UCSD-AML1 (cell line): ENCODE results near the gene GSTO1.
"Not testable (repeated sequence)": the region's sequence is repeated elsewhere in the genome, so short reads cannot be mapped to it uniquely, and the experiment has no call there.

ENCODE experiments used
- DNase-seq: peaks from one replicate; lab custom pipeline; 2025; ENCODE audit not compliant: unreplicated experiment; lab: John Stamatoyannopoulos, UW

The GSTO1 gene

DNA sequence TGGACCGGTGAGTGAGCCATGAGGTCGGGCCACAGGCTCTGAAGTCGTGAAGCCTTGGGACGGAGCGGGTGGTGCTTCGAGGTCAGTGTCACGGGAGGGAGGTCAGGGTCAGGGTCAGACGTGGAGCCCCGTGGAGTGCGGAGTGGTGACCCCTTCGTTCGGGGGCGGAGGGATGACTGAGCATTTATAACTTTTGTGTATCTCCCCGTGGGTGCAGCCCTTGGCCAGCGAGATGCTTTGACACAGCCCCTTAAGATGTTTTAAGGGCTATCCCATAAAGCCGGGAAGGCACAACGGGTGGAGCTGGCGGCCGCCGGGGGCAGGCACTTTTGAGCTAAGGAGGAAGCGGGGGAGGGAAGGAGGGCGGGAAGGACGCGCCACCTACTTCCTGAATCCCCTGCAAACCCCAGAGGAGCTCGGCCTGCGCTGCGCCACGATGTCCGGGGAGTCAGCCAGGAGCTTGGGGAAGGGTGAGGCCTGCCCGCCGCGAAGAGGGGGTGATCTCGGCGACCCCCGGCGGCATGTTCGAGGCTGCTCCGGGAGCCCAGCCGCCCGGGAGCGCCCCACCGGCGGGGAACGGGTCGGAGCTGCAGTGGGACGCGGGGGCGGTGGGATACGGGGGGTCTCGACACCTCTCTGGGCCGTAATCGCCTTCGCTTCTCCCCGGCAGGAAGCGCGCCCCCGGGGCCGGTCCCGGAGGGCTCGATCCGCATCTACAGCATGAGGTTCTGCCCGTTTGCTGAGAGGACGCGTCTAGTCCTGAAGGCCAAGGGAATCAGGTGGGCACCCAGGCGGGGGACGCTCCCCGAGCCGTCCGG is at the start of gene GSTO1:
GSTO1 (plus strand) TSS at position 400 of the 818 bp plus-strand sequence; CDS start at position 437, 37 bp downstream.
- peak; percentile 81 for DNase-seq

DNA sequence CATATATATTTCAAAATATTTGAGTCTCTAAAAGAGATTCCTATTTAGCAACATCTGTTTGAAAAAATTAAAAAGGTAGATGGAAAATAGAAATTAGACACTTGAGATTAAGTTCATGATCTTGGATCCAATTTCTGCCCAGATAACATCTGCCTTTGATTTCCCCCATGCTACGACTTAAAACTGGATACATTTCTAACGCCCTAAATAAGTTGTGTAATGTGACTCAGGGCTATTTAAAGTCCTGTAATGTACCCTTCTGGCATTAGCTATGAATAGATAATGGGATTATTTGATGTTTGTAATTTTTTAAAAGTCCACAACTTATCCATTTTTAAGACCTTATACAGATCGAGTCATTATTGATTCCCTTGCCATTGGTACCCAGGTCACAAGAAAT is 46.0 kb upstream of the GSTO1 start:
- no peak for DNase-seq

DNA sequence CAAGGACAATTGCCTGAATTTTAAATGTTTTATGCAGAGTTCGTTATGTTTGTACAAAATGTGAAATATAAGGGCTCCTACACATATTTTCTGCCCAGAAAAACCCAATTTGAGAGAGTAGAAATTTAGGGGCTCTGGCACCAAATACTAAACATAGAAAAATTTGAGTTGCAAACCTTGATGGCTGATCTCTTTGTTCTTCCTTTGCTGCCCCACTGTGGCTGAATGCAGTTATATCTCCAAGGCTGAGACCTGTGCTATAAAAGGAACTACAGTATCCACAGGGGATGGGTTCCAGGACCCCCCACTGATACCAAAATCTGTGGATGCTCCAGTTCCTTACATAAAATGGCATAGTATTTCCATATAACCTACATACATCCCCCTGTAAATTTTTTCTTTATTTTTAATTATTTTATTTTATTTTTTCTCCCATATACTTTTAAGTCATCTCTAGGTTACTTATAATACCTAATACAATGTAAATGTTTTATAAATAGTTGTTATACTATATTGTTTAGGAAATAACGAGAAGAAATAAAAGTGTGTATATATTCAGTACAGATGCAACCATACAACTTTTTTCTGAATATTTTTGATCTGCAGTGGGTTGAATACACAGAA is 45.0 kb upstream of the GSTO1 start:
- no peak for DNase-seq

DNA sequence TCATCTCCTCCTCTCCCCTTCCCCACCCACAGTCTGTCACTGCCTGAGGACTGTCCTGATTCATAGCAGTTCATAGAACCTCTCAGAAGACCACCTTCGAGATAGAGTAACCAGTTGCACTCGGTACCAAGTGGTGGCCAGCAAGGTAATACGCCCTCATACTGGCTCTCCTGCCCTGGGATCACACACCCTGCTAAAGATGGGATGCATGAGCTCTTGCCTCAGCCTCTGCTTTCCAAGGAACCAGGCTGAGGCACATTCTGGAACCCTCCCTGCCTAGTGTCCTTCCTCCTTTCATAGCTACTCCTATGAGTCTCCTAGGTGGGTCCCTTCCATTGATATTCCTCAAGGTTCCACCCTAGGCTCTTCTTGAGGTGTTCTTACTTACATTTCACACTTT is 38.1 kb upstream of the GSTO1 start:
- DNase-seq: no peak

DNA sequence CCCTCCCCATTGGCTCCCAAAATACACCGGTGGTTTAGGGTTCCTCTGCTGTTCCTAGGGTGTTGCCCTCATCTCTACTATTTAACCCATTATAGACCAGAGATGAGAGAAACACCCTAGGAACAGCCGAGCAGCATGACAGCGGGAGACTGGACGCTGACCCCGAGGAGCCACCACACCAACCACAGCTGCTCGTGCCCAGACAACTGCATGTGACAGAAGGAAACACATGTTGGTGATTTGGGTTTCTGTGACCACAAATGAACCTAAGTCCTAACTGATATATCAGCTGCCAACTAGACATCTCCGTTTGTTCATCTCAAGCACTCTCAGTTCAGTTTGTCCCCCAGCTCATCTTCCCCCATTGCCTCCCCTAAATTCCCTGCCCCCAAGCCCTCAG is 35.9 kb upstream of the GSTO1 start:
- no peak for DNase-seq

- no peak for DNase-seq
Observed at GRCh38 chr10:104220522-104220921, 34.2 kb upstream of the GSTO1 start.

DNA sequence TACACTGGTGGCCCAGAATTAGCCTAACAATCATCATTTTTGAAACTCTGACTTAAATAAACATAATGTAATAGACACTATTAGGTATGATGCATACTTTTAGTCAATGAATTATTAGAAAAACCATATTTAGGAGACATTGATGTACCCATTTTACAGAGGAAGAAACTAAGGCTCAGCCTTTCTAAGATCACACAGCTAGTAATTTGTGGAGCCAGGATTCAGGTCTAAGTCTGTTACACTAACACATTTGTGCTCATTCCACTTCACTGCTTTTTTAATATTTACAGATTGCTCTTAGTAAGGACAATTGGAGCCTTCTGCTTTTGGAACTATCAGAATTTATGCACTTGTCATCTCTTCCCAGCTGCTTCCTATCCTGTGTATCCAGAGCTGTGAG is 31.4 kb upstream of the GSTO1 start:
- DNase-seq: no peak

- DNase-seq: no peak
Observed at GRCh38 chr10:104230490-104230889, 24.2 kb upstream of the GSTO1 start.

DNA sequence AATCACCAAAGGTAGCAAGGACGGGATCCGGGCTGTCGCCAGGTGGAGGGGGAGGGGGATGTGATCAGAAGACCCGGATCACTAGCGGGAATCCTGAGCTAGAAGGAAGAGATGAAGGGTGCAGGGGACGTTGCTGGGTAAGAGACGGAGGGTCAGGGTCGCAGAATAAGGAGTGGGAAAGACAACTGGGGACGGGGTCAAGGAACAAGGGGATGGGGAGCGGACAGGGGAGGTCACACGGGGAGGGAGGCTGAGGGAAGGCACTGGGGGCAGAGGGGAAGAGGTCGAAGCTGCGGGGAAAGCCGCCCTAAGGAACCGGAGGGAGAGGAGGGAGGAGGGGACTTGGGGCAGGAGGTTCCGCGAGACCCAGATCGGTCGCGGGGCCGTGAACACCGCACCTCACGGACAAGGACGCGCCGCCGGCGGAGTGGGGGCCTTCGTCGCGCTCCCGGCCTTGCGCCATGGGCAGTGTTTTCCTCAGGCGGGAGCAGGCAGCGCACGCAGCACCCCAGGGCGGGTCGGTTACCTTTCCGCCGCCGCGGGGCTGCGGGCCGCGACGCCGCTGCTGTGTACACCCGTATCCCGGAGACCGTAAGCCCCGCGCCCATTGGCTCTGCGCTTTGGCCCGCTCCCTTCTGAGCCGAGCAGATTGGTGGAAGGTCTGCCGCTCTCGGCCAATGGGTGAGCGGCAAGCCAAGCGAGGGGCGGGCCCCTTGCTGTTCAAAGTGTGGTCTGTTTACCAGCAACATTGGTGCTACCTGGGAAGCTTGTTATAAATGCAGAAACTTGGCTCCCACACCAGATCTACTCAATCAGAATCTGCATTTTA is 22.7 kb upstream of the GSTO1 start, which contains the start of gene CFAP43:
CFAP43 (minus strand) TSS at position 581 of the 829 bp plus-strand sequence; CDS start at position 463, 118 bp downstream.
- DNase-seq: peak; percentile 94

DNA sequence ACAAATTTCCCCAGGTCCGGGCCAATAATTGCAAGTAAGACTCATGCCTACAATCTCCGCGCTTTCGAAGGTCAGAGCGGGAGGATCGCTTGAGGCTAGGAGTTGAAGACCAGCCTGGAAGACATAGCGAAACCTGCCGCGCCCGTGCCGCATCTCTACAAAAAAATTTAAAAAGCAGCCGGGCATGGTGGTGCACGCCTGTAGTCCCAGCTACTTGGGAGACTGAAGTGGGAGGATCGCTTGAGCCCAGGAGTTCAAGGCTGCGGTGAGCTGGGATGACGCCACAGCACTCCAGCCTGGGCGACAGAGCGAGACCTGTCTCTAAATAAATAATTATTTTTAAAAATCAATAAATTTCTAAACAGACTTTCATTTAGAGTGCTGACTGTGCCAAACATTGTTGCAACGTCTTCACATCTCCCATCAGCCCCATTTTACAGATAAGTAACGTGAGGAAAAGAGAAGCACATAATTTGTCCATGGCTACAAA is 22.0 kb upstream of the GSTO1 start:
- no peak for DNase-seq

GRCh38 chr10:104233817-104234216 is 20.9 kb upstream of the GSTO1 start:
- DNase-seq: no peak

DNA sequence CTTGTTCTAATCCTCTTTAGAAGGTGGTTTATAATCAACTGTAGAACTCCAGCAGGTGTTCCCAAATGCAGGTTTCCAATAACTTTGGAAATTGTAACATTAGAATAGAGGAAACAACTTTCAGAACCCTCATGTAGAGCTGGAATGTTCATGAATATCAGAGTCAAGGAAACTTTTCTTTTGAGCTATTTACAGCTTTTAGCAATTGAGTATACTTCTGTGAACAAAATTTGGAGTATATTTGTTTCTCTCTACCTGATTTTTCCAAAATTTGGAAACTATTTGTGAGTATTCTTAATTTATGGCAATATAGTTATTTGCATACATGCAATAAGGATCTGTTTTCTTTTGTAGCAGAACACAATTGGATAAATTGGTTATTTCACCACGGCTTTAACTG is 19.8 kb upstream of the GSTO1 start:
- no peak for DNase-seq

GRCh38 chr10:104235801-104236200 is 18.9 kb upstream of the GSTO1 start:
- DNase-seq: no peak

- no peak for DNase-seq
Observed at GRCh38 chr10:104240078-104240477, 14.6 kb upstream of the GSTO1 start.

GRCh38 chr10:104242545-104242944 is 12.1 kb upstream of the GSTO1 start:
- no peak for DNase-seq

GRCh38 chr10:104243009-104243408 is 11.7 kb upstream of the GSTO1 start:
- not testable (repeated sequence) for DNase-seq

DNA sequence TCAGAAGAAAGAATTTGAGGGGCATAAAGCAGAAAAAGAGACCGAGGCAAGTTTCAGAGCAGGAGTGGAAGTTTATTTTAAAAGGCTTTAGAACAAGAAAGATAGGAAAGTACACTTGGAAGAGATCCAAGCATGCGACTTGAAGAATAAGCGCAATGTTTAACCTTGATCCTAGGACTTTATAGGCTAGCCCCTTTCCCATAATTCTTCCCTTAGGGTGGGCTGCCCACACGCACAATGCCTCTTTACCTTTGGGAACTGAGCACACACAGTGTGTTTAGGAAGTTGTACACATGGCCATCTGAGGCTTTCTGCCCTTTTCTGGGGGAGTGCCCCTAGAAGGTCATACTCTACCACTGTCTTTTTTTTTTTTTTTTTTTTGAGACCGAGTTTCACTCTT is 11.2 kb upstream of the GSTO1 start:
- no peak for DNase-seq

DNA sequence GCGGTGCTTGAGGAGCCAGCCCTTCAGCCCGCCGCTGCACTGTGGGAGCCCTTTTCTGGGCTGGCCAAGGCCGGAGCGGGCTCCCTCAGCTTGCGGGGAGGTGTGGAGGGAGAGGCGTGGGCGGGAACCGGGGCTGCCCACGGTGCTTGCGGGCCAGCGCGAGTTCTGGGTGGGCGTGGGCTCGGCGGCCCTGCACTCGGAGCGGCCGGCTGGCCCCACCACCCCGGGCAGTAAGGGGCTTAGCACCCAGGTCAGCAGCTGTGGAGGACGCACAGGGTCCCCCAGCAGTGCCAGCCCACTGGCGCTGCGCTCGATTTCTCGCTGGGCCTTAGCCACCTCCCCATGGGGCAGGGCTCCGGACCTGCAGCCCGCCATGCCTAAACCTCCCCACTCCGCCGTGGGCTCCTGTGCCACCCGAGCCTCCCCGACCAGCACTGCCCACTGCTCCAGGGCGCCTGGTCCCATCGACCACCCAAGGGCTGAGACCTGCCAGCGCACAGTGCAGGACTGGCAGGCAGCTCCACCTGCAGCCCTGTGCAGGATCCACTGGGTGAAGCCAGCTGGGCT is 9.5 kb upstream of the GSTO1 start:
- no peak for DNase-seq

- no peak for DNase-seq
Observed at GRCh38 chr10:104246976-104247375, 7.7 kb upstream of the GSTO1 start.

- no peak for DNase-seq
Observed at GRCh38 chr10:104247513-104248146, 7.1 kb upstream of the GSTO1 start.

GRCh38 chr10:104248931-104249330 is 5.8 kb upstream of the GSTO1 start:
- DNase-seq: not testable (repeated sequence)
